ENCODE data around the gene EIF3M. TPM values are rescaled to one million over a fixed set of nuclear protein-coding genes. Genes with fewer than 3 reads are reported as not detected.

Gene EIF3M
- total RNA-seq = 100 to 1,000 TPM; 342 to 358 TPM

GRCh38 chr11:32583459-32584271 is at the start of gene EIF3M:
Gene EIF3M, plus strand, starts transcription at chr11:32583831. Its CDS starts 57 bp downstream, at chr11:32583888.
- Mint-ChIP-seq H3K4me3 (peak within 1 kb of the TSS; percentile 95), H3K4me1 (ENCODE audit: low read depth) (peaks cover 38% of the 10 kb centered on the region), H3K27ac (peak within 1 kb of the TSS; percentile 94), H3K36me3 (ENCODE audit: low read depth) (peaks cover 29% of the 10 kb centered on the region), H3K27me3 (ENCODE audit: low read depth) (no peaks in the 10 kb centered on the region), H3K9me3 (no peaks in the 10 kb centered on the region)
- peak; percentile 97 for DNase-seq
- CTCF ChIA-PET = interaction anchor here (0.5 kb wide), 1 partner anchor 747 kb away, joined by 3 read pairs; no protein-coding TSS in a partner anchor
- intact Hi-C loops (cut with micrococcal nuclease) = loop anchor here (1.0 to 10.0 kb wide), 13 partner anchors 259 to 1216 kb away; partner anchors contain the start of genes C11orf91, CSTF3, DCDC1 and DEPDC7

GRCh38 chr11:32538804-32539203 is 44.8 kb upstream of the EIF3M start:
- intact Hi-C loops (cut with micrococcal nuclease) = no loop called here
- Mint-ChIP-seq H3K4me3 (no peak overlapping the region), H3K9me3 (no peaks in the 10 kb centered on the region), H3K27ac (no peak overlapping the region), H3K36me3 (ENCODE audit: low read depth) (no peaks in the 10 kb centered on the region), H3K27me3 (ENCODE audit: low read depth) (no peaks in the 10 kb centered on the region), H3K4me1 (ENCODE audit: low read depth) (no peaks in the 10 kb centered on the region)
- CTCF ChIA-PET = no interaction called here
- no peak for DNase-seq

- Mint-ChIP-seq H3K4me3 (no peak overlapping the region), H3K4me1 (ENCODE audit: low read depth) (no peaks in the 10 kb centered on the region), H3K36me3 (ENCODE audit: low read depth) (no peaks in the 10 kb centered on the region), H3K27ac (no peak overlapping the region), H3K27me3 (ENCODE audit: low read depth) (peaks cover 3% of the 10 kb centered on the region), H3K9me3 (no peaks in the 10 kb centered on the region)
- DNase-seq = no peak
- CTCF ChIA-PET = no interaction called here
- intact Hi-C loops (cut with micrococcal nuclease) = no loop called here
Measured at GRCh38 chr11:32549611-32550187, 33.9 kb upstream of the EIF3M start.

GRCh38 chr11:32550207-32550606 is 33.4 kb upstream of the EIF3M start:
- Mint-ChIP-seq H3K9me3 (no peaks in the 10 kb centered on the region), H3K27me3 (ENCODE audit: low read depth) (peaks cover 4% of the 10 kb centered on the region), H3K4me1 (ENCODE audit: low read depth) (no peaks in the 10 kb centered on the region), H3K36me3 (ENCODE audit: low read depth) (no peaks in the 10 kb centered on the region), H3K4me3 (no peak overlapping the region), H3K27ac (no peak overlapping the region)
- no peak for DNase-seq
- intact Hi-C loops (cut with micrococcal nuclease) = no loop called here
- CTCF ChIA-PET = no interaction called here

- no peaks in the 10 kb centered on the region for H3K4me1 Mint-ChIP-seq (ENCODE audit: low read depth)
- no peak overlapping the region for H3K27ac Mint-ChIP-seq
- peaks cover 7% of the 10 kb centered on the region for H3K27me3 Mint-ChIP-seq (ENCODE audit: low read depth)
- intact Hi-C loops (cut with micrococcal nuclease) = no loop called here
- no peaks in the 10 kb centered on the region for H3K9me3 Mint-ChIP-seq
- no peaks in the 10 kb centered on the region for H3K36me3 Mint-ChIP-seq (ENCODE audit: low read depth)
- no peak for DNase-seq
- CTCF ChIA-PET = no interaction called here
- no peak overlapping the region for H3K4me3 Mint-ChIP-seq
Measured at GRCh38 chr11:32555091-32555490, 28.5 kb upstream of the EIF3M start.

- no peaks in the 10 kb centered on the region for H3K4me1 Mint-ChIP-seq (ENCODE audit: low read depth)
- peaks cover 4% of the 10 kb centered on the region for H3K27me3 Mint-ChIP-seq (ENCODE audit: low read depth)
- no peaks in the 10 kb centered on the region for H3K36me3 Mint-ChIP-seq (ENCODE audit: low read depth)
- no peak overlapping the region for H3K4me3 Mint-ChIP-seq
- CTCF ChIA-PET = no interaction called here
- H3K27ac Mint-ChIP-seq = no peak overlapping the region
- no peak for DNase-seq
- no peaks in the 10 kb centered on the region for H3K9me3 Mint-ChIP-seq
- intact Hi-C loops (cut with micrococcal nuclease) = no loop called here
Measured at GRCh38 chr11:32555895-32556294, 27.7 kb upstream of the EIF3M start.

- Mint-ChIP-seq H3K27me3 (ENCODE audit: low read depth) (no peaks in the 10 kb centered on the region), H3K27ac (no peak overlapping the region), H3K4me3 (no peak overlapping the region), H3K4me1 (ENCODE audit: low read depth) (peaks cover 7% of the 10 kb centered on the region), H3K9me3 (no peaks in the 10 kb centered on the region), H3K36me3 (ENCODE audit: low read depth) (no peaks in the 10 kb centered on the region)
- DNase-seq = no peak
- CTCF ChIA-PET = no interaction called here
- intact Hi-C loops (cut with micrococcal nuclease) = no loop called here
Measured at GRCh38 chr11:32561835-32562234, 21.8 kb upstream of the EIF3M start.

GRCh38 chr11:32562839-32563599 is 20.6 kb upstream of the EIF3M start:
- H3K4me1 Mint-ChIP-seq (ENCODE audit: low read depth) = peaks cover 12% of the 10 kb centered on the region
- CTCF ChIA-PET = no interaction called here
- no peak for DNase-seq
- H3K9me3 Mint-ChIP-seq = no peaks in the 10 kb centered on the region
- no peaks in the 10 kb centered on the region for H3K36me3 Mint-ChIP-seq (ENCODE audit: low read depth)
- H3K27me3 Mint-ChIP-seq (ENCODE audit: low read depth) = no peaks in the 10 kb centered on the region
- H3K27ac Mint-ChIP-seq = no peak overlapping the region
- H3K4me3 Mint-ChIP-seq = no peak overlapping the region
- intact Hi-C loops (cut with micrococcal nuclease) = no loop called here

- H3K9me3 Mint-ChIP-seq = no peaks in the 10 kb centered on the region
- no peak overlapping the region for H3K27ac Mint-ChIP-seq
- CTCF ChIA-PET = no interaction called here
Measured at GRCh38 chr11:32563600-32563959, 20.1 kb upstream of the EIF3M start.

GRCh38 chr11:32566517-32566916 is 17.1 kb upstream of the EIF3M start:
- H3K27ac Mint-ChIP-seq = no peak overlapping the region
- no peaks in the 10 kb centered on the region for H3K27me3 Mint-ChIP-seq (ENCODE audit: low read depth)
- H3K9me3 Mint-ChIP-seq = no peaks in the 10 kb centered on the region
- CTCF ChIA-PET = no interaction called here
- no peak for DNase-seq
- no peaks in the 10 kb centered on the region for H3K36me3 Mint-ChIP-seq (ENCODE audit: low read depth)
- intact Hi-C loops (cut with micrococcal nuclease) = no loop called here
- no peak overlapping the region for H3K4me3 Mint-ChIP-seq
- peaks cover 12% of the 10 kb centered on the region for H3K4me1 Mint-ChIP-seq (ENCODE audit: low read depth)

More at GRCh38 chr11:32563600-32563959, 20.1 kb upstream of the EIF3M start:
- no peaks in the 10 kb centered on the region for H3K27me3 Mint-ChIP-seq (ENCODE audit: low read depth)
- peaks cover 12% of the 10 kb centered on the region for H3K4me1 Mint-ChIP-seq (ENCODE audit: low read depth)
- intact Hi-C loops (cut with micrococcal nuclease) = no loop called here
- H3K36me3 Mint-ChIP-seq (ENCODE audit: low read depth) = no peaks in the 10 kb centered on the region
- no peak overlapping the region for H3K4me3 Mint-ChIP-seq
- no peak for DNase-seq

- Mint-ChIP-seq H3K27ac (no peak overlapping the region), H3K27me3 (ENCODE audit: low read depth) (no peaks in the 10 kb centered on the region), H3K36me3 (ENCODE audit: low read depth) (no peaks in the 10 kb centered on the region), H3K9me3 (no peaks in the 10 kb centered on the region), H3K4me1 (ENCODE audit: low read depth) (peaks cover 12% of the 10 kb centered on the region), H3K4me3 (no peak overlapping the region)
- CTCF ChIA-PET = no interaction called here
- no peak for DNase-seq
- intact Hi-C loops (cut with micrococcal nuclease) = no loop called here
Measured at GRCh38 chr11:32567154-32567553, 16.5 kb upstream of the EIF3M start.

- CTCF ChIA-PET = interaction anchor here (0.6 kb wide), 2 partner anchors 237 to 265 kb away, joined by 3 read pairs; no protein-coding TSS in a partner anchor
- DNase-seq = no peak
- H3K27me3 Mint-ChIP-seq (ENCODE audit: low read depth) = no peaks in the 10 kb centered on the region
Measured at GRCh38 chr11:32569313-32569881, 14.2 kb upstream of the EIF3M start.

More at GRCh38 chr11:32569313-32569881, 14.2 kb upstream of the EIF3M start:
- intact Hi-C loops (cut with micrococcal nuclease) = no loop called here
- Mint-ChIP-seq H3K9me3 (no peaks in the 10 kb centered on the region), H3K27ac (no peak overlapping the region), H3K36me3 (ENCODE audit: low read depth) (no peaks in the 10 kb centered on the region), H3K4me3 (no peak overlapping the region), H3K4me1 (ENCODE audit: low read depth) (peaks cover 12% of the 10 kb centered on the region)
